Stomach (tissue), 9 donors: Measurements from ENCODE around the gene CMIP. TPM values are rescaled to one million over a fixed set of nuclear protein-coding genes. Genes with fewer than 3 reads are reported as not detected.

Source experiments
- DNase-seq, 2 donors: peaks; one replicate each; pipeline versions ENCODE4 v3.0.0 to v3.0.0-alpha.2; 2013 to 2019
- H3K27ac ChIP-seq, 5 donors: fragments of 200-600 bp in 4 of 5; sonication (generic) in 4 of 5; one replicate each; pipeline ENCODE4 v1.5.1; 2013 to 2019; ENCODE audit warnings: mild to moderate bottlenecking in 1 of 5, moderate library complexity in 1 of 5
- H3K27me3 ChIP-seq, 3 donors: fragments of 200-600 bp; sonication (generic); one replicate each; pipeline ENCODE4 v1.5.1; 2017 to 2019; ENCODE audit warnings: mixed run types in 1 of 3
- H3K36me3 ChIP-seq, 4 donors: fragments of 200-600 bp; sonication (generic); 1 replicate in 3 of 4; 2 replicates in 1 of 4; pipeline ENCODE4 v1.5.1; 2016 to 2019
- H3K4me1 ChIP-seq, 4 donors: fragments of 200-600 bp; sonication (generic); one replicate each; pipeline ENCODE4 v1.5.1; 2016 to 2019
- H3K4me3 ChIP-seq, 4 donors: fragments of 200-600 bp; sonication (generic) in 3 of 4; one replicate each; pipeline ENCODE4 v1.5.1; 2016 to 2019; ENCODE audit warnings: mild to moderate bottlenecking in 1 of 4
- H3K9me3 ChIP-seq, 4 donors: fragments of 200-600 bp; sonication (generic); one replicate each; pipeline ENCODE4 v1.5.1; 2016 to 2019
- EP300 ChIP-seq: sonication (generic); formaldehyde crosslinking; IDR thresholded peaks from one replicate; pipeline ENCODE4 v1.6.1; 2017; ENCODE audit warnings: antibody characterized with exemption
- POLR2A ChIP-seq, 4 donors: fragments of 450-650 bp; IDR thresholded peaks; one replicate each; pipeline ENCODE4 v1.6.1; 2016; ENCODE audit warnings: antibody characterized with exemption in 4 of 4, control low read depth in 2 of 4, mild to moderate bottlenecking in 1 of 4, moderate library complexity in 1 of 4
- POLR2AphosphoS5 ChIP-seq, 3 donors: sonication (generic); formaldehyde crosslinking; IDR thresholded peaks; one replicate each; pipeline ENCODE4 v1.6.1; 2016; ENCODE audit warnings: antibody characterized with exemption in 3 of 3
- WGBS, 5 donors: extraction: QIAGEN DNeasy Blood & Tissue Kit in 3 of 5; methylation state at CpG; one replicate each; pipeline versions ENCODE4 v1.1.5 to v1.1.7; 2013 to 2018; 5-methylcytosine and 5-hydroxymethylcytosine counted together
- intact Hi-C: fragments of 100-400 bp; cut with DNase I; formaldehyde crosslinking; loops from one replicate; pipeline ENCODE4 v1.15.1; 2023; ENCODE audit warnings: low total_unique reads
- polyA plus RNA-seq, 3 donors: library from polyadenylated mRNA; stranded (reverse); fragments of 200-250 nt; gene quantifications; one replicate each; pipeline ENCODE4 v1.2.3, GENCODE V29; 2013
- total RNA-seq, 5 donors: library from RNA; depleted of rRNA; stranded (reverse); fragments of >200 nt; gene quantifications; one replicate each; pipeline versions ENCODE4 v1.1.0 to v1.2.3, GENCODE V29; 2014 to 2016
- TF ChIP-seq, protein P1 (sequence below), 7 experiments: fragments of 450-650 bp in 4 of 7; fragments of 200-600 bp in 3 of 7; sonication (generic) in 3 of 7; IDR thresholded peaks; one replicate each; pipeline ENCODE4 v1.5.1; 2016 to 2019; ENCODE audit warnings: antibody characterized with exemption in 7 of 7, control low read depth in 2 of 7, mild to moderate bottlenecking in 1 of 7
- donor health status: healthy with polysubstance abuse.
- donor health status: Bipolar disorder and iron deficiency.
- donor health status: healthy.

The CMIP gene
- total and polyA plus RNA-seq, 8 donors = 11.1 to 71.0 (median 31.2) TPM

DNA sequence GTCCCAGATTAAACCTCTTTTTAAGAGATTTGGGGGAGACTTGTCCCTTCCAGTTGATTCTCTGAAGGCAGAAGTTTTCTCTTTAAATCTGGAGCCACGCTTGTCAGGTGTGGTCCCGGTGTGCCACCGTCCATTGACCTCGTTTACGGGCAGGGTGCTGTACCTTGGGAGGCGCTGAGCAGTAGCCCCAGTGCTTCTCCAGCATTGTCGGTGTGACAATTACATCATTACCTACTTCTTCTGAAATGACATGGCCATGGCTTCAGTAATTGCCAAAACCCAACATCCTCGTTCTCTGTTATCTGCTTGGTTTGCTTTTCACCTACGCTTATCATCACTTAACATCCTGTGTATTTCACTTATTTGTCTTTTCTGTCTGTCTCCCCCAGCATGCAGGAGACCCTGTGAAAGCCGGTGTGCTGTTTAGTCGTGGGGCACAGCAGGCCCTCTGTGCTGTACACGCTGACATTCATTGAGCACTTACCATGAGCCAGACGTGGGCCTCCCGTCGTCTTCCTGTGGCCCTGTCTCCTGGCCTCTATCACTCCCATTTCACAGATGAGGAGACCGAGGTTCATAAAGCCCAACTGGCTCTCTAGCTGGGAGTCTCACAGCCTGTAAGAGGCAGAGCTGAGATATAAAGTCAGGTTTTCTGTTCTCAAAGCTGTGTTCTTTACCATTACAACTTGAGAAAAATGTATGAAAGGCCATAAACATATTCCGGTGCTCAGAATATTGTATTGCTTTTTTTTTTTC is 143.9 kb downstream of the CMIP start:
- WGBS, 5 donors = 86 to 90% (median 88%) methylated on average over 17 of the region's 17 CpGs
- TF ChIP-seq POLR2AphosphoS5 (IDR thresholded peaks at IDR 0.05) (no peak), EP300 (no peak), POLR2A (IDR thresholded peaks at IDR 0.05) (no peak)
- TF ChIP-seq, protein P1, sequence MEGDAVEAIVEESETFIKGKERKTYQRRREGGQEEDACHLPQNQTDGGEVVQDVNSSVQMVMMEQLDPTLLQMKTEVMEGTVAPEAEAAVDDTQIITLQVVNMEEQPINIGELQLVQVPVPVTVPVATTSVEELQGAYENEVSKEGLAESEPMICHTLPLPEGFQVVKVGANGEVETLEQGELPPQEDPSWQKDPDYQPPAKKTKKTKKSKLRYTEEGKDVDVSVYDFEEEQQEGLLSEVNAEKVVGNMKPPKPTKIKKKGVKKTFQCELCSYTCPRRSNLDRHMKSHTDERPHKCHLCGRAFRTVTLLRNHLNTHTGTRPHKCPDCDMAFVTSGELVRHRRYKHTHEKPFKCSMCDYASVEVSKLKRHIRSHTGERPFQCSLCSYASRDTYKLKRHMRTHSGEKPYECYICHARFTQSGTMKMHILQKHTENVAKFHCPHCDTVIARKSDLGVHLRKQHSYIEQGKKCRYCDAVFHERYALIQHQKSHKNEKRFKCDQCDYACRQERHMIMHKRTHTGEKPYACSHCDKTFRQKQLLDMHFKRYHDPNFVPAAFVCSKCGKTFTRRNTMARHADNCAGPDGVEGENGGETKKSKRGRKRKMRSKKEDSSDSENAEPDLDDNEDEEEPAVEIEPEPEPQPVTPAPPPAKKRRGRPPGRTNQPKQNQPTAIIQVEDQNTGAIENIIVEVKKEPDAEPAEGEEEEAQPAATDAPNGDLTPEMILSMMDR (IDR thresholded peaks at IDR 0.05) = no peak
- Histone ChIP-seq H3K4me1 (peaks cover 23 to 41% (median 34%) of the 10 kb centered on the region in 4 donors), H3K27ac (no peak overlapping the region), H3K4me3 (no peak overlapping the region), H3K9me3 (no peaks in the 10 kb centered on the region), H3K36me3 (peaks cover 0 to 7% (median 0%) of the 10 kb centered on the region in 4 donors), H3K27me3 (no peaks in the 10 kb centered on the region)
- intact Hi-C loops = no loop called here
- no peak for DNase-seq

DNA sequence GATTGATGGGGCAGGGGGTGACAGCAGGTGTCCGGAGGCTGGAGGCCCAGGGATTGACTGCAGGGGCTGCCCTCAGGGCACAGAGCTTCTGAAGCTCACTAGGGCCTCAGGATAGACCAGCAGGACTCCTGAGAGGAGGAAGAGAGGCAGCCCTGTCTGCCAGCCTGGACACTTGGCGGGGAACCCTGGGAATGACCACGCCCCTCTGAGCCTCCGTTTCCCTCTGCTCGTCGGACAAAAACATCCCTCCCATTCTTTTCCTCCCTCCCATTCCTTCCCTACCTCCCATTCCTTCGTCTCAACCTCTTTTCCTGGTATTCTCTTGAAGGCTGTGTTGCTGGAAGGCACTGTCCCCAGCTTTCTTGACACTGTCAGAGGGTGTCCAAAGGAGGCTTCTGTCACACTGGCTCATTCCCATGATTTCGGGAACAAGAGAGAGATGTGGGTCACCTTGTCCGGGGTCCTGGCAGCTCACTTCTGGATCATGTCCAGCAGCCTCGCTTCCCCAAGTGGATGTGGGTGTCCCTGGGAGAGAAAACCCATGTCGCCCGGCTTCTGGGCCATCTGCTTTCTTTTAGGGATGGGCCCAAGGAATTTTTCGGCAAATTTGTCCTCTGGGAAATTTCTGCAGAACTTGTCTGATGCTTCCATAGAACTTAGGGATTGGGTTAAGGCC is 145.5 kb downstream of the CMIP start:
- H3K9me3 ChIP-seq = no peaks in the 10 kb centered on the region
- H3K4me3 ChIP-seq = no peak overlapping the region
- peaks cover 11 to 26% (median 22%) of the 10 kb centered on the region in 4 donors for H3K4me1 ChIP-seq
- peaks cover 0 to 7% (median 0%) of the 10 kb centered on the region in 4 donors for H3K36me3 ChIP-seq
- H3K27me3 ChIP-seq = no peaks in the 10 kb centered on the region
- 86 to 92% (median 87%) methylated on average over 13 of the region's 13 CpGs for WGBS, 5 donors
- no peak overlapping the region for H3K27ac ChIP-seq
- TF ChIP-seq EP300 (no peak), POLR2AphosphoS5 (IDR thresholded peaks at IDR 0.05) (no peak), POLR2A (IDR thresholded peaks at IDR 0.05) (no peak)
- TF ChIP-seq, protein P1 (IDR thresholded peaks at IDR 0.05) = no peak
- DNase-seq = no peak
- intact Hi-C loops = no loop called here

DNA sequence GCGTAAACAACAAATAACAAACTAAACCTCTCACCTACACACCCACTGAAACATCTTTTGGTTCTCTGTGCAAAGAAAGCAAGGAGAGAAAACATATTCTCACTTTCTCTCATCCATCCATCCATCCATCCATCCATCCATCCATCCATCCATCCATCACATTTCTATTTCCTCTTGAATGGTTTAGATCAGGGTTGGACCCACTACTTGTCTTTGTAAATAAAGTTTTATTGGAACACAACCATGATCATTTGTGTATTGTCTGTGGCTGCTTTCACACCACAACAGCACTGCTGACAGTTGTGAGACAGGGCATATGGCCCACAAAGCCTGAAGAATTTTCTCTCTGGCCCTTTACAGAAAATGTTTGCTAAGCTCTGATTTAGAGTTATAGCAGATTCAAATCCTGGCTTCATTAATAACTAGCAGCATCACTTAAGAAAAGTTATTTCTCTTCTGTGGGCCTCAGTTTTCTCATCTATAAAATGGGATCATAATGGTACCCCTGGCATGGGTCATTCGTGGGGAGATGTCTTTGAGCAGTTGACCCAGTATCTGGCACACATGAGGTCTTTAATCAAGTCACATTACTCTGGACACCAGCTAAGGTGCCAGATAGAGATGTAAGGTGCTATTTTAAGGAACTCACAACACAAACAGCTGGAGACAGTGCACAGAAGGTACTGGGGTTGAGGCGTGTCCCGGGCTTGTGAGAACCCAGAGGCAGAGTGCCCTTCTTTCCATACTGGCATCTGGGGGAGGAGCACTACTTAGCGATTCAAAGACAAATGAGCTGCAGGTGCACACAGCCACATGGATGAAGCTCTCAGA is 146.3 kb downstream of the CMIP start:
- H3K9me3 ChIP-seq = no peaks in the 10 kb centered on the region
- peaks cover 0 to 7% (median 0%) of the 10 kb centered on the region in 4 donors for H3K36me3 ChIP-seq
- intact Hi-C loops = no loop called here
- no peaks in the 10 kb centered on the region for H3K27me3 ChIP-seq
- no peak overlapping the region for H3K4me3 ChIP-seq
- TF ChIP-seq, protein P1 (IDR thresholded peaks at IDR 0.05) = no peak
- no peak for TF ChIP-seq EP300
- TF ChIP-seq POLR2A (IDR thresholded peaks at IDR 0.05) = no peak
- TF ChIP-seq POLR2AphosphoS5 (IDR thresholded peaks at IDR 0.05) = no peak
- H3K4me1 ChIP-seq = peaks cover 11 to 25% (median 20%) of the 10 kb centered on the region in 4 donors
- no peak for DNase-seq
- no peak overlapping the region for H3K27ac ChIP-seq
- 70 to 91% (median 87%) methylated on average over 5 of the region's 5 CpGs for whole genome bisulfite sequencing, 5 donors

DNA sequence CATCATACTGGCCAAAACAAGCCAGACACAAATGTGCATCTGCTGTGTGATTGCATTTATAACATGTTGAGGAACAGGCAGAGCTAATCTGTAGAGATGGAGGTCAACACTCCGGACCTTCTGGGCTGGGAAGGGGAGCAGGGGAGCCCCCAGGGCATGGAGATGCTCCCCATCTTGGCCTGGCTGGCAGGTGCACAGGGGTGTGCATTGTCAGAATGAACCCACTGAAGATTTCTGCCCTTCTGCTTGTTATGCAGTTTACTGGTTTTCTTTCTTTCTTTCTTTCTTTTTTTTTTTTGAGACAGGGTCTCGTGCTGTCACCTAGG is 146.9 kb downstream of the CMIP start:
- 88 to 95% (median 94%) methylated on average over 2 of the region's 2 CpGs for WGBS, 5 donors
- intact Hi-C loops = no loop called here
- Histone ChIP-seq H3K27me3 (no peaks in the 10 kb centered on the region), H3K36me3 (peaks cover 0 to 7% (median 0%) of the 10 kb centered on the region in 4 donors), H3K4me3 (no peak overlapping the region), H3K27ac (no peak overlapping the region), H3K9me3 (no peaks in the 10 kb centered on the region), H3K4me1 (peaks cover 11 to 25% (median 19%) of the 10 kb centered on the region in 4 donors)
- TF ChIP-seq POLR2AphosphoS5 (IDR thresholded peaks at IDR 0.05) = no peak
- TF ChIP-seq EP300 = no peak
- TF ChIP-seq POLR2A (IDR thresholded peaks at IDR 0.05) = no peak
- TF ChIP-seq, protein P1 (IDR thresholded peaks at IDR 0.05) = no peak
- DNase-seq = no peak
